HG03442 (cell line): ENCODE measurements around the gene TNFRSF1A.

Source experiments
- ATAC-seq: cut with Tn5 transposase; IDR thresholded peaks from one replicate; pipeline ENCODE4 v1.9.1; 2021; ENCODE audit warnings: mild to moderate bottlenecking, moderate library complexity; ENCODE audit not compliant: unreplicated experiment

Gene TNFRSF1A

GRCh38 chr12:6341417-6342139, at the start of gene TNFRSF1A:
Gene TNFRSF1A (minus strand): TSS chr12:6342076. CDS start chr12:6341814, 262 bp downstream.
- no peak for ATAC-seq

GRCh38 chr12:6391013-6391412, 49.1 kb upstream of the TNFRSF1A start:
- no peak for ATAC-seq

GRCh38 chr12:6390084-6390799, 48.4 kb upstream of the TNFRSF1A start:
- no peak for ATAC-seq

GRCh38 chr12:6387541-6387940, 45.7 kb upstream of the TNFRSF1A start:
- ATAC-seq, result no peak

- no peak for ATAC-seq
Measured at GRCh38 chr12:6386491-6386890, 44.6 kb upstream of the TNFRSF1A start.

- ATAC-seq, result no peak
Measured at GRCh38 chr12:6386038-6386437, 44.2 kb upstream of the TNFRSF1A start.

GRCh38 chr12:6384499-6385436, 42.9 kb upstream of the TNFRSF1A start:
- ATAC-seq, result no peak

GRCh38 chr12:6383572-6384498, 42.0 kb upstream of the TNFRSF1A start, which contains the start of gene LTBR:
Gene LTBR (plus strand): TSS chr12:6384162. CDS start chr12:6384359, 197 bp downstream.
- ATAC-seq, result no peak

- ATAC-seq, result no peak
Measured at GRCh38 chr12:6382982-6383381, 41.1 kb upstream of the TNFRSF1A start.

- ATAC-seq, result no peak
Measured at GRCh38 chr12:6382371-6382770, 40.5 kb upstream of the TNFRSF1A start.

GRCh38 chr12:6380141-6381121, 38.6 kb upstream of the TNFRSF1A start:
- ATAC-seq, result no peak

- no peak for ATAC-seq
Measured at GRCh38 chr12:6378709-6379472, 37.0 kb upstream of the TNFRSF1A start.

GRCh38 chr12:6377667-6377994, 35.8 kb upstream of the TNFRSF1A start:
- no peak for ATAC-seq

GRCh38 chr12:6376870-6377666, 35.2 kb upstream of the TNFRSF1A start:
- ATAC-seq, result no peak

GRCh38 chr12:6376079-6376869, 34.4 kb upstream of the TNFRSF1A start:
- no peak for ATAC-seq

GRCh38 chr12:6375269-6376078, 33.6 kb upstream of the TNFRSF1A start, which contains the start of gene SCNN1A:
Gene SCNN1A (minus strand): TSS chr12:6375563. CDS start chr12:6374783, 780 bp downstream.
- ATAC-seq, result no peak
